Activated T-cell treated with anti-CD3 and anti-CD28 coated beads, Interleukin-2, amount 50 U/mL, for 24 hours (primary cell): ENCODE results near the gene SERPINA4.
"Not testable (repeated sequence)": the region's sequence is repeated elsewhere in the genome, so short reads cannot be mapped to it uniquely, and the experiment has no call there.

Experiments used
- DNase-seq: peaks from one replicate; pipeline ENCODE4 v3.0.0-alpha.2; 2020
- H3K27ac Mint-ChIP-seq: 2 replicates; pipeline ENCODE4 v1.8.0; 2020; ENCODE audit warnings: mild to moderate bottlenecking, mixed read lengths
- H3K27me3 Mint-ChIP-seq: 2 replicates; pipeline ENCODE4 v1.8.0; 2020; ENCODE audit warnings: mixed read lengths
- H3K36me3 Mint-ChIP-seq: 2 replicates; pipeline ENCODE4 v1.8.0; 2020; ENCODE audit warnings: low read depth, mixed read lengths
- H3K4me1 Mint-ChIP-seq: 2 replicates; pipeline ENCODE4 v1.8.0; 2020; ENCODE audit warnings: low read depth, mixed read lengths
- H3K4me3 Mint-ChIP-seq: 2 replicates; pipeline ENCODE4 v1.8.0; 2020; ENCODE audit warnings: mild to moderate bottlenecking, moderate library complexity, mixed read lengths
- H3K9me3 Mint-ChIP-seq: 2 replicates; pipeline ENCODE4 v1.8.0; 2020; ENCODE audit warnings: mixed read lengths

Gene SERPINA4

DNA sequence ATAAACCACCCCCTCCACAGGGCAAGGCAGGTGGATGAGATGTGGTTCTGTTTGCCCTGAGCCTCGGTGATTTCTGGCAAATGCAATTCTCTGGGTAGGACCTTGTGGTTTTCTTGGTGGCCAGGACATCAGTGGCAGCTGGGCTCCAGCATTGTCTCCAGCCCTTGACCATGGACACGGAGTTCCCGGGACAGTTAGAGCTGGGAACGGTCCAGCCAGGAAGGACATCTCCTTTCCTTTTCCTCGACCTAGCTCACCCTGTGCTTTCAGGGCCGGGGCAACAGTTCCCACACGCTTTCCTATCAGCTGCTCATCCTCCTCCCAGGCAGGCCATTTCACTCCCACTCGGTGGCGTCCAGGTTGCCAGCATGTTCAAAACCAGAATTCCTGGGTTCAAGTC lies 9.2 kb downstream of the SERPINA4 start:
- Mint-ChIP-seq H3K36me3 (no peaks in the 10 kb centered on the region), H3K4me3 (no peak overlapping the region), H3K27ac (no peak overlapping the region), H3K4me1 (no peaks in the 10 kb centered on the region), H3K27me3 (no peaks in the 10 kb centered on the region), H3K9me3 (no peaks in the 10 kb centered on the region)
- DNase-seq, result no peak

DNA sequence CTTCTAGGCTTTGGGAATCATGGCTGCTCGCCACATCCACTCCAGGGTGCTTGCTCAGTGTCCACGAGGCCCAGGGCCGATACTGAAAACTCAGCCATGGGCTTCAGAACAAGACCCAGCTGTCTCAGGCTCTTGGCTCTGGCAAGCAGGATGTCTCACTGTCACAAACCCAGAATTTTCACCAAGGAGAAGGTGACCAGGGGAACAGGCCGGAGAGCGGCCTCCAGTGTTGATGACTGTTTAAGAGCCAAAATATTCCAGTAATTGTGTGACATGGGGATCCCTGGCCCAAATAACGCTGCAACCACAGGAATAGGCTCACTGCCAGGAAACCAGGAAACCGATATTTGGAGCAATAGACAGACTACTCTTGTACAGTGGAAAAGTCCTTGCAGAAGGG lies 10.2 kb downstream of the SERPINA4 start:
- Mint-ChIP-seq H3K27me3 (no peaks in the 10 kb centered on the region), H3K4me1 (no peaks in the 10 kb centered on the region)
- no peak for DNase-seq

DNA sequence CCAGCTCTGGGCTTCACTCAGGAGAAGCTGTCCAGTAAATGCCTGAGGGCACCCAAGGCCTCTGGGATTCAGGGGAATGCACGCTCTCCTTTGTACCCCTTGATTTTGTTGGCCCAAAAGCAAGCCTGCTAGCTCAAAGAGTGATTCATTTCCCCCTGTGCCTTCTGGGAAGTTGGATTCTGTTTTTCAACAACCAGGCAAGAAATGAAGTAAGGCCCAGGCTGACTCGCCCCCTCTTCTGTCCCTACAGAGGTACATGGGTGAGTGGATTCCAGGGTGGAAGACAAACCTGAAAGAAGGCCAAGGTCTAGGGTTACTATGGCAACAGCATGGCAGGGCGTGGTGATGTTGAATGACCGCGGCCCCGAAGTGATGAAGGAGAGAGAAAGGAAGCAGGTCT lies 10.7 kb downstream of the SERPINA4 start:
- H3K4me1 Mint-ChIP-seq, result no peaks in the 10 kb centered on the region
- no peak overlapping the region for H3K4me3 Mint-ChIP-seq
- H3K27me3 Mint-ChIP-seq, result no peaks in the 10 kb centered on the region
- H3K9me3 Mint-ChIP-seq, result no peaks in the 10 kb centered on the region
- no peaks in the 10 kb centered on the region for H3K36me3 Mint-ChIP-seq
- H3K27ac Mint-ChIP-seq, result no peak overlapping the region
- no peak for DNase-seq

More for the DNA sequence above, 10.2 kb downstream of the SERPINA4 start:
- Mint-ChIP-seq H3K36me3 (no peaks in the 10 kb centered on the region), H3K4me3 (no peak overlapping the region), H3K9me3 (no peaks in the 10 kb centered on the region), H3K27ac (no peak overlapping the region)

DNA sequence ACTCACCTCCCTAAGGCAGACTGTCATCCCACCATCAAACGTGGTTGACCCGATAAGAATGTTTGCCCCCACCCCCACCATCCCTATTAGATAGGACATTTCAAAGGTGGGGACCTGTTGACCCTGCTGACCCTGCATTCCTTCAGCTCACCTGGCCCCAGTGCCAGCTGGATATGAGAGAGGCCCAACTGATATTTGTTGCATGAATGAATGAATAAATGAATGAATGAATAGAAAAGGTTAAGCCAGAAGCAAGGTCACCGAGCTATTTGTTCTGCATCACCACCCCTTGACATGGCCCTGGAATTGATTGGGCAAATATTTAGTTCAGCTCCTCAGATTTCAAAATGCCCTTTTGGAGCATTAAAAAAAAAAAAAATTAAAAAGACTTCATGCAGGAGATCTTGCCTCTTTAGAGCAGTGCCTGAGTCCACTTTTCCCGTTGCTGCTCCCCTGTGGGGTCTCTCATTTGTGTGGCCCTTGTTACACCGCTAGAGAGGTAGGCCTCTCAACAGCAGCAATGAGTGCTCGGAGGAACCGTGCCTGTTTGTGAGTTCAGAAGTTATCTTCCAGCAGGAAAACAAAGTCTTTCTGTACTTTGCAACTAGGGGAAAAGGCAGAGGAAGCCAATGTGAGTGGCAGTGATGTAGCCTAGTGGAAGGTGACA lies 11.5 kb downstream of the SERPINA4 start:
- no peaks in the 10 kb centered on the region for H3K27me3 Mint-ChIP-seq
- no peaks in the 10 kb centered on the region for H3K36me3 Mint-ChIP-seq
- no peak for DNase-seq
- no peak overlapping the region for H3K27ac Mint-ChIP-seq
- no peaks in the 10 kb centered on the region for H3K4me1 Mint-ChIP-seq
- no peak overlapping the region for H3K4me3 Mint-ChIP-seq
- no peaks in the 10 kb centered on the region for H3K9me3 Mint-ChIP-seq

DNA sequence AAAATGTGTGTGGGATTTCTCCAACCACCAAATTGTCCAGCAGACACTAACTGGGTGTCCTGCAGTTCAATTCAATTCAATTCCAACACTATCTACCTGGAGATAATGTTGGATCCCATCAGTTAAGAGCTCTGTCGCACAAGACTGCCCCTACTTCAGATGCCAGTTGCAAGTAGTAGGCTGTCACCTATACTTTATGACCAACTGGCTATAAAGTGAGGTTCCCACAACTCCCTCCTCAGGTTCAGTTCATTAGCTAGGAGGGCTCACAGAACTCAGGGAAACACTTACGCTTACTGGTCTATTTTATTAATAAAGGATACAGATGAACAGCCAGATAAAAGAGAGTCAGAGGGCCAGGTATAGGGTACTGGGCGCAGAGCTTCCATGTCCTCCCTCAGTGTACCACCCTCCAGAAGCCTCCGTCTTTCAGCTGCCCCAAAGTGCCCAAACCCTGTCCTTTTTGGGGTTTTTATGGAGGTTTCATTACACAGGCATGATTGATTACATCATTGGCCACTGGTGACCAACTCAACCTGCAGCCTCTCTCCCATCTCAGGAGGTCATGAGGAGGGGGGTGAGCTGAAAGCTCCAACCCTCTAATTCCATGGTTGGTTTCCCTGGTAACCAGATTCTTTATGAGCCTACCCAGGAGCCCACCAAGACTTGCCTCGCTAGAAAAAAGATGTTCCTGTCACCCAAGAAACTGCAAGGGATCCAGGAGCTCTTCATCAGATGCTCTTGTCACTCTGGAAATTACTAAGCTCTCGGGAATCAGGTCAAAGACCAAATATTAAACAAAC lies 12.4 kb downstream of the SERPINA4 start:
- no peaks in the 10 kb centered on the region for H3K9me3 Mint-ChIP-seq
- H3K27me3 Mint-ChIP-seq, result no peaks in the 10 kb centered on the region
- no peak overlapping the region for H3K4me3 Mint-ChIP-seq
- no peaks in the 10 kb centered on the region for H3K4me1 Mint-ChIP-seq
- no peak for DNase-seq
- no peak overlapping the region for H3K27ac Mint-ChIP-seq
- no peaks in the 10 kb centered on the region for H3K36me3 Mint-ChIP-seq

- Mint-ChIP-seq H3K27ac (no peak overlapping the region), H3K27me3 (peaks cover under 1% of the 10 kb centered on the region), H3K9me3 (no peaks in the 10 kb centered on the region), H3K4me1 (no peaks in the 10 kb centered on the region), H3K4me3 (no peak overlapping the region), H3K36me3 (no peaks in the 10 kb centered on the region)
- DNase-seq, result no peak
Measured at GRCh38 chr14:94574336-94574735, 13.1 kb downstream of the SERPINA4 start.

DNA sequence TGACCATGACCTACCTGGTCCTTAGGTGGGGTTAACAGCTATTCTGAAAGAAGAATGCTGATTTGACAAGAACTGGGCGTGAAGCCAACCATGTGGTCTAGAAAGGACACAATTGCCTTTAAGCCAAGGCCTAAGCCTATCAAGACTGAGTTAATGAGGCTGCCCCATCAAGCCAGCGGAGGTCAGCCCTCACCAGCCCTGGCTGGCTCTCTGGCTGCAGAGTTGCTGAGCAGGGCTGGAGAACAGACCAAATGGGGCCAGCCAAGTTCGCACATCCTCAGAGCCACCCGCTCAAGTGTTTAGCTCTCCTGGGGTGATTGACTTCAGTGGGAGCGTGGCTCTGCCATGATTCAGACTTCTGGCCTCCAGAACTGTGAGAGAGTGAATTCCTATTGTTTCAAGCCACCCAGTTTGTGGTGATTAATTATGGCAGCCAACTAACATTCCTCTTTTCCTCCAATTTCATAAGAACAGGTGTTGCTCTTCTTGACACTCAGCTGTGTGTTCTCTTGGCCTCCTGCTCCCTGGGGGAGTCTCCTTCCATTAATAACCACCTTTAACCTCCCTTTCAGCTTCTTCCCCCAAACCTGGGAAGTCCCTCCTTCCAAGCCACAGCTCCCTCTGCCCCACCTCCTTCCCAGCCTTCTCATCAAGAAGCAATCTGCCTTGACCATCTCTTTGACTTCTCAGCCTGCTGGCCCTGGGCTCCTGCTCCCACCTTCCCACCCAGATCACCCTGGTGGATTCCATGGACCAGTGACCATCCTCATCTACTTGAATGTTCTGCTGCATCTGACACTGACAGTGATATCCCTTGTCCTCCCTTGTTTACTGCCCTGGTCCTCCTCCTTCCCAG lies 14.7 kb downstream of the SERPINA4 start:
- Mint-ChIP-seq H3K4me1 (no peaks in the 10 kb centered on the region), H3K9me3 (no peaks in the 10 kb centered on the region), H3K27ac (no peak overlapping the region), H3K36me3 (no peaks in the 10 kb centered on the region), H3K27me3 (peaks cover 2% of the 10 kb centered on the region), H3K4me3 (no peak overlapping the region)
- no peak for DNase-seq

- H3K4me3 Mint-ChIP-seq, H3K27me3 Mint-ChIP-seq, H3K4me1 Mint-ChIP-seq, DNase-seq, H3K27ac Mint-ChIP-seq, H3K9me3 Mint-ChIP-seq, H3K36me3 Mint-ChIP-seq: not testable (repeated sequence)
Measured at GRCh38 chr14:94577472-94577871, 16.2 kb downstream of the SERPINA4 start.

DNA sequence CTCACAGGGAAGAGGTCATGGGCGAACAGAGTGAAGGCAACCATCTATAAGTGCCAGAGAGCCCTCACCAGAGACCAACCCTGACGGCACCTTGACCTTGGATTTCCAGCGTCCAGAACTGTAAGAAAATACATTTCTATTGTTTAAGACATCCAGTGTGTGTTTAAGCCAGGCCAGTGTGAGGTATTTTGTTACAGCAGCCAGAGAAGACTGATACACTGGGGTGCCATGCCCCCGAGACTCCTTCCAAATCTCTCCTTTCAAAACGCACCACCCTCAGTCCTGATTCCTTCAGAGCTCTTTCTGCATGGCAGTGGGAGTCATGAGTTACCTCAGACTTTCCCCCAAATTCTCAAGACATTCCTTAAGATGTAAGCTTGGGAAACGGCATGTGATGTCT lies 17.5 kb downstream of the SERPINA4 start:
- no peaks in the 10 kb centered on the region for H3K9me3 Mint-ChIP-seq
- no peak for DNase-seq
- H3K36me3 Mint-ChIP-seq, result no peaks in the 10 kb centered on the region
- H3K4me1 Mint-ChIP-seq, result no peaks in the 10 kb centered on the region
- H3K4me3 Mint-ChIP-seq, result no peak overlapping the region
- peaks cover 2% of the 10 kb centered on the region for H3K27me3 Mint-ChIP-seq
- no peak overlapping the region for H3K27ac Mint-ChIP-seq

- DNase-seq, result no peak
- Mint-ChIP-seq H3K9me3 (no peaks in the 10 kb centered on the region), H3K4me1 (no peaks in the 10 kb centered on the region), H3K36me3 (no peaks in the 10 kb centered on the region), H3K4me3 (no peak within 1 kb of the TSS), H3K27ac (no peak within 1 kb of the TSS), H3K27me3 (peaks cover 2% of the 10 kb centered on the region)
Measured at GRCh38 chr14:94581127-94581999, 20.1 kb downstream of the SERPINA4 start, which contains the start of gene SERPINA5. SERPINA5 (plus strand) TSS chr14:94581426; CDS start chr14:94587363, 5,937 bp downstream.

DNA sequence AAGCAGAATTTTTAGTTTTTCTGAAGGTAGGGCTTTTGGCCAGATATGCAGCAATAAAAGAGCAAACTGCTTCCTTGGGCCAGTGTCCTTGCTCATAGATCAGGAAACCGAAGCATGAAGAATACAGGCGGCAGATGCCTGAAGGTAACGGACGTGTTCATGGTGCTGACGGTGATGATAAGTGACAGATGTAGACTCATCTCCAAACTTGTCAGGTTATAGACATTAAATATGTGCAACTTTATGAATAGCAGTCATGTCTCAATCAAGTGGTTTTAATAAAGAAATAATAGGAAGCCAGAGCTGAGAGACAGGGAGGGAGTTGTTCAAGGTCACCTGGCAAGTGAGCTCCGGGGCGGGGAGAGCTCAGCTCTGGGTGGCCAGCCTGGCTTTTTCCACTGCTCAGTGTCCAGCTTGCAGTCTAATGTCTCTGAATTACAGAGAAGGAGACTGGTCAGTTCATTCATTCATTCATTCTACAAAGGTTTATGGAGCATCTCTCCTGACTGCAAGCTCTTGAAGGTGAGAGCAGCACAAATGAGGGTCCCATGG lies 21.0 kb downstream of the SERPINA4 start:
- Mint-ChIP-seq H3K36me3 (no peaks in the 10 kb centered on the region), H3K27me3 (peaks cover 2% of the 10 kb centered on the region), H3K27ac (no peak overlapping the region), H3K4me3 (no peak overlapping the region), H3K9me3 (no peaks in the 10 kb centered on the region), H3K4me1 (no peaks in the 10 kb centered on the region)
- no peak for DNase-seq

GRCh38 chr14:94582851-94583250 lies 21.6 kb downstream of the SERPINA4 start:
- no peak overlapping the region for H3K4me3 Mint-ChIP-seq
- no peaks in the 10 kb centered on the region for H3K4me1 Mint-ChIP-seq
- H3K36me3 Mint-ChIP-seq, result no peaks in the 10 kb centered on the region
- DNase-seq, result no peak
- H3K27ac Mint-ChIP-seq, result no peak overlapping the region
- H3K27me3 Mint-ChIP-seq, result peaks cover 2% of the 10 kb centered on the region
- H3K9me3 Mint-ChIP-seq, result no peaks in the 10 kb centered on the region

- Mint-ChIP-seq H3K4me3 (no peak overlapping the region), H3K27ac (no peak overlapping the region), H3K9me3 (no peaks in the 10 kb centered on the region), H3K27me3 (peaks cover 2% of the 10 kb centered on the region), H3K4me1 (no peaks in the 10 kb centered on the region), H3K36me3 (no peaks in the 10 kb centered on the region)
- DNase-seq, result no peak
Measured at GRCh38 chr14:94583557-94583956, 22.3 kb downstream of the SERPINA4 start.
